Upper lobe of left lung (tissue), 6 donors: ENCODE data around the gene CRYBA4. TPM values are rescaled to one million over a fixed set of nuclear protein-coding genes. Genes with fewer than 3 reads are reported as not detected.
A peak's percentile ranks its signal among the peaks of the same experiment; 100 is the strongest.

Experiments
- ATAC-seq, 2 donors: fragments of 200-7000 bp; cut with Tn5 transposase; one replicate each; pipeline ENCODE4 v1.9.1; 2022; ENCODE audit warnings: mild to moderate bottlenecking in 2 of 2, moderate library complexity in 2 of 2; ENCODE audit not compliant: low FRiP score in 2 of 2
- DNase-seq, 2 donors: peaks; one replicate each; pipeline ENCODE4 v3.0.0-alpha.2; 2019 to 2020
- H3K27ac ChIP-seq, 4 donors: fragments of 200-600 bp; sonication (generic); one replicate each; pipeline ENCODE4 v1.5.1; 2016 to 2019
- H3K27me3 ChIP-seq, 4 donors: fragments of 200-600 bp; sonication (generic); one replicate each; pipeline ENCODE4 v1.5.1; 2017 to 2019
- H3K36me3 ChIP-seq, 4 donors: fragments of 200-600 bp; sonication (generic); one replicate each; pipeline ENCODE4 v1.5.1; 2016 to 2019
- H3K4me1 ChIP-seq, 4 donors: fragments of 200-600 bp; sonication (generic); one replicate each; pipeline ENCODE4 v1.5.1; 2018 to 2019
- H3K4me3 ChIP-seq, 4 donors: fragments of 200-600 bp; sonication (generic); one replicate each; pipeline ENCODE4 v1.5.1; 2017 to 2019; ENCODE audit warnings: mild to moderate bottlenecking in 2 of 4, moderate library complexity in 1 of 4
- H3K9me3 ChIP-seq, 4 donors: fragments of 200-600 bp; sonication (generic); one replicate each; pipeline ENCODE4 v1.5.1; 2018 to 2019
- CTCF ChIP-seq, 6 experiments: fragments of 450-650 bp in 4 of 6; fragments of 200-600 bp in 2 of 6; sonication (generic) in 2 of 6; IDR thresholded peaks; one replicate each; pipeline ENCODE4 v1.5.1; 2016 to 2019; ENCODE audit warnings: antibody characterized with exemption in 6 of 6
- EP300 ChIP-seq, 4 donors: sonication (generic); formaldehyde crosslinking; IDR thresholded peaks; one replicate each; pipeline ENCODE4 v1.5.1; 2017; ENCODE audit warnings: antibody characterized with exemption in 4 of 4, control low read depth in 2 of 4
- POLR2A ChIP-seq, 4 donors: fragments of 450-650 bp; IDR thresholded peaks; one replicate each; pipeline ENCODE4 v1.5.1; 2016 to 2017; ENCODE audit warnings: antibody characterized with exemption in 4 of 4, mild to moderate bottlenecking in 2 of 4
- POLR2AphosphoS5 ChIP-seq, 2 donors: sonication (generic); formaldehyde crosslinking; IDR thresholded peaks; one replicate each; pipeline ENCODE4 v1.5.1; 2017; ENCODE audit warnings: antibody characterized with exemption in 2 of 2
- WGBS, 2 donors: methylation state at CpG; one replicate each; pipeline ENCODE4 v1.1.5; 2017 to 2018; 5-methylcytosine and 5-hydroxymethylcytosine counted together
- total RNA-seq, 6 donors: library from RNA; depleted of rRNA in 4 of 6; stranded (reverse); fragments of >200 nt in 4 of 6; gene quantifications; one replicate each; pipeline versions ENCODE4 v1.1.0 to v1.2.1, GENCODE V29; 2016 to 2021
- donor health status: DM: no; HTN: no; CAD: no; lungs with moderate emphysema.
- donor health status: DM: no; HTN: yes; CAD: no; lungs with severe emphysema.

The CRYBA4 gene
- total RNA-seq, result not detected

- no peak for ATAC-seq
- Histone ChIP-seq H3K27ac (no peak within 1 kb of the TSS), H3K27me3 (no peaks in the 10 kb centered on the region), H3K36me3 (no peaks in the 10 kb centered on the region), H3K9me3 (no peaks in the 10 kb centered on the region), H3K4me1 (peaks cover 14 to 25% (median 17%) of the 10 kb centered on the region in 4 donors), H3K4me3 (no peak within 1 kb of the TSS)
- TF ChIP-seq POLR2A (IDR thresholded peaks at IDR 0.05) (no peak), POLR2AphosphoS5 (IDR thresholded peaks at IDR 0.05) (no peak), CTCF (IDR thresholded peaks at IDR 0.05) (no peak), EP300 (IDR thresholded peaks at IDR 0.05) (no peak)
- WGBS, 2 donors, result 76 to 82% methylated on average over 5 to 6 of the region's 7 CpGs
- DNase-seq, result no peak
These were observed at the start of gene CRYBA4 for GRCh38 chr22:26621663-26622062. TSS of gene CRYBA4 (plus strand) at chr22:26621963. CDS start at chr22:26622597, 634 bp downstream.

- peak in 1 of 2 donors; percentile 81 for DNase-seq
- Histone ChIP-seq H3K4me3 (no peak overlapping the region), H3K36me3 (no peaks in the 10 kb centered on the region), H3K27me3 (no peaks in the 10 kb centered on the region), H3K9me3 (no peaks in the 10 kb centered on the region), H3K4me1 (peaks cover 65 to 77% (median 68%) of the 10 kb centered on the region in 4 donors), H3K27ac (peak overlapping the region; percentile 69 to 91 (median 80))
- no peak for TF ChIP-seq CTCF (IDR thresholded peaks at IDR 0.05)
- peak; percentile 63 to 70 for TF ChIP-seq POLR2AphosphoS5 (IDR thresholded peaks at IDR 0.05)
- no peak for TF ChIP-seq POLR2A (IDR thresholded peaks at IDR 0.05)
- TF ChIP-seq EP300 (IDR thresholded peaks at IDR 0.05), result peak in 1 of 4 donors; percentile 56
- WGBS, 2 donors, result 40 to 52% methylated on average over 10 of the region's 10 CpGs
- ATAC-seq, result peak; percentile 65 to 82
These were observed 48.6 kb upstream of the CRYBA4 start for GRCh38 chr22:26573026-26573662.

GRCh38 chr22:26574001-26574723, 47.6 kb upstream of the CRYBA4 start:
- Histone ChIP-seq H3K4me1 (peaks cover 61 to 80% (median 67%) of the 10 kb centered on the region in 4 donors), H3K36me3 (no peaks in the 10 kb centered on the region), H3K4me3 (no peak overlapping the region), H3K27me3 (no peaks in the 10 kb centered on the region), H3K9me3 (no peaks in the 10 kb centered on the region), H3K27ac (peak overlapping the region; percentile 45 to 91 (median 80))
- 57 to 78% methylated on average over 3 to 7 of the region's 7 CpGs for WGBS, 2 donors
- TF ChIP-seq POLR2AphosphoS5 (IDR thresholded peaks at IDR 0.05), result no peak
- TF ChIP-seq EP300 (IDR thresholded peaks at IDR 0.05), result no peak
- TF ChIP-seq POLR2A (IDR thresholded peaks at IDR 0.05), result no peak
- TF ChIP-seq CTCF (IDR thresholded peaks at IDR 0.05), result no peak
- no peak for DNase-seq
- no peak for ATAC-seq

- no peaks in the 10 kb centered on the region for H3K27me3 ChIP-seq
- peaks cover 62 to 83% (median 66%) of the 10 kb centered on the region in 4 donors for H3K4me1 ChIP-seq
- H3K36me3 ChIP-seq, result no peaks in the 10 kb centered on the region
- WGBS, 2 donors, result 42 to 49% methylated on average over 8 of the region's 8 CpGs
- no peak overlapping the region for H3K4me3 ChIP-seq
- DNase-seq (no peak), ATAC-seq (no peak)
- TF ChIP-seq CTCF (IDR thresholded peaks at IDR 0.05) (no peak), EP300 (IDR thresholded peaks at IDR 0.05) (no peak), POLR2A (IDR thresholded peaks at IDR 0.05) (no peak), POLR2AphosphoS5 (IDR thresholded peaks at IDR 0.05) (no peak)
- no peaks in the 10 kb centered on the region for H3K9me3 ChIP-seq
- peak overlapping the region in 2 of 4 donors; percentile 38 to 55 for H3K27ac ChIP-seq
These were observed 45.6 kb upstream of the CRYBA4 start for GRCh38 chr22:26576026-26576680.
